Measurements from ENCODE around the gene ARSG.
A peak's percentile ranks its signal among the peaks of the same experiment; 100 is the strongest.

The ARSG gene

DNA sequence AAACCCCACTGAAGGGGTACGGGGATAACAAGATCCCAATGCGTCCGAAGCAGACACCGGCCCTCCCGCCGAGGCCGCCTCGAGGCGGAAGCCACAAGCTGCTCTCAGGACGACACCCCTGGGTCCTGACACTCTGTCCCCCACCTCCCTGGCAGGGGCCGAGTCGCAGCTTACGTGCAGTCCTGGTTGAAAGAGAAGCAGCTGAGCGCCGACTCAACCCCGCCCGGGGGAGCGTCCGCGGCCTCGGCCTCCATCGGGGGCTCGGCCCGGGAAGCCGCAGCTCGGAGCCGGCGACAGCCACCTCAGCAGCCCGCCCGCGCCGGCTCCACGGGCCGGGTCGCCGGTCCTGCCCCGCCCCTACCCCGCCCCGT, 165.9 kb downstream of the ARSG start, which contains the start of gene WIPI1:
Gene WIPI1, minus strand, starts transcription at position 329 of the 371 bp plus-strand sequence. Its CDS starts 75 bp downstream, at position 254.
- no peak for DNase-seq

- DNase-seq = peak; percentile 97
These were observed 166.4 kb downstream of the ARSG start for GRCh38 chr17:68457539-68458259.

- no peak for DNase-seq
These were observed 167.2 kb downstream of the ARSG start for GRCh38 chr17:68458260-68459036.

- DNase-seq = no peak
These were observed 167.8 kb downstream of the ARSG start for GRCh38 chr17:68459037-68459639.

DNA sequence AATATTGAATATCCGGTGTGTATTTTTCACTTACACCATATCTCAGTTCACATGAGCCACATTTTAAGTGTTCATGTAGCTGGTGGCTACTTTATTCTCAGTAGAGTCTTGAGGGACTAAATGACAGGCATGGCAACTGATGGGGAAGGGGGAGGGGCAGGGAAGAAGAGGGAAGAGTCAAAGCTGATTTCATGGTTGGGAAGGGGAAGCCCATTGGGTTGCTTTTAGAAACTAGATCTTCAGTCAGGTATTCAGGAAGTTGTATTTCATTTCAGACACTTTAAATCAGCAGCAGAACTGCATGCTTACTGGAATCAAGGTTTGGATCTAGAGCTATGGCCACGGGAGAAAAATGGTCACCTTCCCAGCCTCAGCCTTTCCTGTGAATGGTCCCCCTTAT, 168.9 kb downstream of the ARSG start:
- DNase-seq = no peak

DNA sequence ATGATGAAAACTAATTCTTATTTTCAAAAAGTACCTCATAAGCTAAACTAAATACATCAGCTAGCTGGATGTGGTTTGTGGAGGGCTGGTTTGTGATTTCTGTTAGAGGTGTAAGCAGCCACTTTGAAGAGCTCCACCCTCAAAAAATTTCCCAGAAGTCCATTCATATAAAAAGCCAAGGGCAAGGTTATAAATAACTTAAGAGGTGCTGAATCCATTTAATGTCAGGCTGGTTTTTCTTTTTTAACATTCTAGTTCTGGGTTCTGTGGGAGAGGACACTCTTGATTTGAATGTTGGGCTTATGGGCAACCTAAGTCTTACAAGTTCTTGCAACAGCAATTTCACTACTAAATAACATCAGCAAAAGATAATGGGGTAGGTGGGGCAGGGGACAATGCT, 169.4 kb downstream of the ARSG start:
- peak; percentile 17 for DNase-seq

GRCh38 chr17:68461122-68461539, 169.8 kb downstream of the ARSG start:
- DNase-seq = no peak

- peak; percentile 2 for DNase-seq
These were observed 170.3 kb downstream of the ARSG start for GRCh38 chr17:68461589-68461988.

GRCh38 chr17:68462381-68463210, 171.3 kb downstream of the ARSG start:
- DNase-seq = peak; percentile 59

DNA sequence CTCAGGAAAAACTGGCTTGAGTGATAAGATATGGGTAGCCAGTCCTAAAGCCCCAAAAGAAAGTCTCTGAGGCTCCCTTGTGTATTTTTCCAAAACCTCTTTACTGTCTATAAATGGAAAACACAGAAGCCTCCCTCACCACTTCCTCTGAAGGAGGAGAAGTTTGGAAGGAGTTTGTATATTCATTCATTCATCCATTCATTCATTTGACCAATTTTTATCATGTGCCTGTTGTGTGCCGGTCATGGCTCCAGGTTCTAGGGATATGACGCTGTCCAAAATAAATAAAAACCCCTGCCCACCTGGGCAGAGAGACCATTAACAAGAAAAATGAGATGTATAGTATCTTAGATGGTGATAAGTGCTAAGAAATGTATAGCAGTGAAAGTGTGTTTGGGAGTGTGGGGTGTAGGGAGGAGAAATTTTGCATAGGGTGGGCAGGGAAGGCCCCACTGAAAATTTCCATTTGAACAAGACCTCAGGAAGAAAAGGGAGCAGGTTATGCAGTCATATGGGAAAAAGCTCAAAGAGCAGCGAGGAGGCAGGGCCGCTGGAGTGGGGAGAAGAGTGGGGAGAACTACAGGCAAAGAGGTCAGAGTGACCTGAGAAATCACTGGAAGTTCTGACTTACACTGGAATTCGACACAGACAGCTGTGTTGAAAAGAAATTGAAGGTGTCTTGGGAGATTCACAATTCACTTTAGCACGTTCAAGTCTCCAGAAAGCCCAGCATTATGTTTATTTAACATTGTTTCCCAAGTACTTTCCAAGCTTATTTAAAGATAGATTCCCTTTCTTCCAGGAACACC, 172.1 kb downstream of the ARSG start:
- DNase-seq = no peak

DNA sequence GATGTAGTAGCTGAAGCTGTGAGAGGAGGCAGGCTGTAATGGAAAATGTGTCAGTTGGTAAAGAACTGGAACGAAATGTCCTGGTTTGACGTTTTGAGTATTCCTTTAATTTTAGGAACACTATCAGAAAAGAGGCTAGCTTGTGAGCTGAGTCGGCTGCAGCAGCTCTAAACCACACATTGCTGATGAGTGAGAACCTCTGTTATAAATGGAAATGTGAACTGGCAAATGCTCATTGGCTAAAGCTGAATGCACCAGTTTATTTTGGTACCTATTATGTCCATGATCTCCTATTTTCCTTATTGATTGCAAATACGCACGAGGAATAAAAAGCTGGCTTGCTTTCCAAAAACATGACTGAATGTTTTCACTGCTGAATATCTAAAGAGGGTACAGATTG, 177.0 kb downstream of the ARSG start:
- DNase-seq = no peak

DNA sequence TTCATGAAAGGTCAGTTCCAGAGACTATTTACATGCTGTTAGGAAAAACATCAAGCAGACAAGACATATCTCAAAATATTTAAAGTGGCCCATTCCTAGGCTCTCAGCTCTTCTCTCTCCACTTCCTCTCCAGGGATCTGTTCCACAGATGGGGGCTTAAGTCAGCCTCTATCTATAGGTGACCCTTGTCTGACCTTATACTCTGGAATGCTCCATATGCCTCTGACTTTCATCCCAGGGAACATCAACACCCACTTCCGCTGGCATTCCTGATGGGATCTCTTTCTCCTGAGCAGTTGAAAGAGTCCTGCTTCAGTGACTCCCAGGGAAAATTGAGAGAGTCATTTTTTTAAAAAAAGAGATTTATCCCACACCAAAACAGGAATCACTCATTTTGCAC, 177.5 kb downstream of the ARSG start:
- DNase-seq = no peak

Data from stimulated activated naive CD4-positive, alpha-beta T cell treated with Interleukin-2 at 50 U/mL for 16 hours (primary cell).